ENCODE results near the gene TWSG1.
"Not testable (repeated sequence)": the region's sequence is repeated elsewhere in the genome, so short reads cannot be mapped to it uniquely, and the experiment has no call there.

TWSG1 gene

DNA sequence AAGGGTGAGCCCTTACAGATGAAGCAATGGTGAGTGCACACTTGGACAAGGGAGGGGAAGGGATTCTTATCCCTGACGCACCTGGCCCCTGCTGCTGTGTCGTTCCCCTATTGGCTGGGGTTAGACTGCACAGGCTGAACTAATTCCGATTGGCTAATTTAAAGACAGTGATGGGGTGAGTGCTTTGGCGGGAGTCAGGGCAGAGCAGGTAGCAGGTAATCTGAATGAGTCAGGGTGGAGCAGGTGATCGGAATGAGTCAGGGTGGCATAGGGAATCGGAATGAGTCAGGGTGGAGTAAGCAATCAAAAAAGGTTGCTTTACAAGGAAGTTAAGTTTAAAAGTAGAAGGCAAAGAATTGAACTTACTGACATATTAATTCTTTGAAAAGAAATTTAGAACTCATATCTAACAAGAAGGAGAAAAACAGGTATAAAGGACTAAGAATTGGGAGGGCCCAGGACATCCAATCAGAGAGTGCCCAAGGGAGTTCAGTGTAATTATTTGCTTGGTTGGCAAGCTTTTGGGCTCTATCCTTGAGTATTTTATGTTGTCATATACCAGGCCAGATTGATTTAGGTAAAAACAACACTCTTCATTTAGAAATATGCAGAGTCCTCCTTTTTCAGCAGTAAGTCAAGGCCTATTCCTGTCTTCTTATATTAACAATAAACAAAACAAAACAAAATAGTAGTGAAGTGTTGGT, 88.4 kb downstream of the TWSG1 start:
- TF ChIP-seq, protein P1, sequence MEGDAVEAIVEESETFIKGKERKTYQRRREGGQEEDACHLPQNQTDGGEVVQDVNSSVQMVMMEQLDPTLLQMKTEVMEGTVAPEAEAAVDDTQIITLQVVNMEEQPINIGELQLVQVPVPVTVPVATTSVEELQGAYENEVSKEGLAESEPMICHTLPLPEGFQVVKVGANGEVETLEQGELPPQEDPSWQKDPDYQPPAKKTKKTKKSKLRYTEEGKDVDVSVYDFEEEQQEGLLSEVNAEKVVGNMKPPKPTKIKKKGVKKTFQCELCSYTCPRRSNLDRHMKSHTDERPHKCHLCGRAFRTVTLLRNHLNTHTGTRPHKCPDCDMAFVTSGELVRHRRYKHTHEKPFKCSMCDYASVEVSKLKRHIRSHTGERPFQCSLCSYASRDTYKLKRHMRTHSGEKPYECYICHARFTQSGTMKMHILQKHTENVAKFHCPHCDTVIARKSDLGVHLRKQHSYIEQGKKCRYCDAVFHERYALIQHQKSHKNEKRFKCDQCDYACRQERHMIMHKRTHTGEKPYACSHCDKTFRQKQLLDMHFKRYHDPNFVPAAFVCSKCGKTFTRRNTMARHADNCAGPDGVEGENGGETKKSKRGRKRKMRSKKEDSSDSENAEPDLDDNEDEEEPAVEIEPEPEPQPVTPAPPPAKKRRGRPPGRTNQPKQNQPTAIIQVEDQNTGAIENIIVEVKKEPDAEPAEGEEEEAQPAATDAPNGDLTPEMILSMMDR (IDR thresholded peaks at IDR 0.05; ENCODE audit: low read depth, low read length, missing control alignments) = no peak
- in situ Hi-C loops (cut with HindIII; ENCODE audit: low pct_ligation_motif_present, low sequenced_read_pairs) = no loop called here
- H3K27me3 ChIP-seq (replicated peaks) = no peaks in the 10 kb centered on the region
- no peak overlapping the region for H3K27ac ChIP-seq
- no peak overlapping the region for H3K4me3 ChIP-seq (ENCODE audit: low read depth, low read length)
- H3K36me3 ChIP-seq (replicated peaks) = no peaks in the 10 kb centered on the region
- DNase-seq = no peak

DNA sequence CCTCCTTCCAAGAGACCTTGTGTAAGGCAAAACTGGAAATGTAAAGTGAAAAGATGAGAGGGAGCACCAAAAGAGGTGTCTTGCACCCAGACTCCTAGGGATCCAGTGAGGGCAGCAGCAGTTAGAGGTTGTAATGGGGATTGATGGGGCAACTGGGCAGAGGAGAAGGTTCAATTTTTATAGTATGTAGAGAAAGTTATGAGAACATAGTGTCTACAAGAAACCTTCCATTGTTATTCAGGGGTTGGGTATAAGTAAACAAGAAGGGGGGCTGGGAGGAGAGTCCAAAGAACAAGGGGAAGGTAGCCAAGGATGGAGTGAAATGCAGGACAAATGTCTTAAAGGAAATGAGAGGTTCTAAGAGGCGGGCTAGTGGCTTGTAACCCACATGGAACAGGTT, 89.1 kb downstream of the TWSG1 start:
- H3K4me3 ChIP-seq (ENCODE audit: low read depth, low read length); DNase-seq; H3K27ac ChIP-seq; H3K27me3 ChIP-seq (replicated peaks); in situ Hi-C loops (cut with HindIII; ENCODE audit: low pct_ligation_motif_present, low sequenced_read_pairs); H3K36me3 ChIP-seq (replicated peaks): not testable (repeated sequence)

DNA sequence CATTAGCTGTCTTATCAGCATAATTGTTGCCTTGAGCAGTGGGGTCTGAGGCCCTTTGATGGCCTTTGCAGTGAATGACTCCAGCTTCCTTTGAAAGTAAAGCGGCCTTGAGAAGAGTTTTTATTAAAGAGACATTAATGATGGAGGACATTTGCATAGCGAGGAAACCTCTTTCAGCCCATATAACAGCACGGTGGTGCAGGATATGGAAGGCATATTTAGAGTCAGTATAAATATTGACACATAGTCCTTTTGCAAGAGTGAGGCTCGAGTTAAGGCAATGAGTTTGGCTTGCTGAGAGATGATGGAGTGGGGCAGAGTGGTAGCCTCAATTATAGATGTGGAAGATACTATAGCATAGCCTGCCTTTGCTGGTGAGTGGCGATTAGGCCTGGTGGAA, 89.7 kb downstream of the TWSG1 start:
- H3K27me3 ChIP-seq (replicated peaks); in situ Hi-C loops (cut with HindIII; ENCODE audit: low pct_ligation_motif_present, low sequenced_read_pairs); H3K36me3 ChIP-seq (replicated peaks); DNase-seq; H3K27ac ChIP-seq; H3K4me3 ChIP-seq (ENCODE audit: low read depth, low read length): not testable (repeated sequence)

DNA sequence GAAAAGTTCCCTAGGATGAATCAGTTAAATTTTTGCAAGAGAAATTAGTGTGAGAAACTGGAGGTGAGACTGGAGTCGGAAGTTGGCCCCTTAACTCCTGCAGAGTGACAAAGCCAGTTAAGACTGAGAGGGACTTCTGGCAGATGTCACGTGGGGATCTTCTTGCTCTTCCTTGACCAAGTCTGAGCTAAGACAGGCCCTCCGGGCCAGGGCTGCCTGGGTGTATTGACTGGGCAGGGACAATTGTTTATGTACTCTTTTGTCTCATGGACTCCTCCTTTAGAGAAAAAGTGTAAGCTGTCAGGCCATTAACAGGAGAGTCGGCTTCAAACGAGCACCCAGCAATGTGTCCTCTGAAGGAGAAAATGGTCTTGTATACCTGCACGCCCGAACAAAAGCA, 92.2 kb downstream of the TWSG1 start:
- no peaks in the 10 kb centered on the region for H3K27me3 ChIP-seq (replicated peaks)
- H3K4me3 ChIP-seq (ENCODE audit: low read depth, low read length) = no peak overlapping the region
- TF ChIP-seq, protein P1 (IDR thresholded peaks at IDR 0.05; ENCODE audit: low read depth, low read length, missing control alignments) = no peak
- H3K27ac ChIP-seq = no peak overlapping the region
- in situ Hi-C loops (cut with HindIII; ENCODE audit: low pct_ligation_motif_present, low sequenced_read_pairs) = no loop called here
- H3K36me3 ChIP-seq (replicated peaks) = no peaks in the 10 kb centered on the region
- no peak for DNase-seq

DNA sequence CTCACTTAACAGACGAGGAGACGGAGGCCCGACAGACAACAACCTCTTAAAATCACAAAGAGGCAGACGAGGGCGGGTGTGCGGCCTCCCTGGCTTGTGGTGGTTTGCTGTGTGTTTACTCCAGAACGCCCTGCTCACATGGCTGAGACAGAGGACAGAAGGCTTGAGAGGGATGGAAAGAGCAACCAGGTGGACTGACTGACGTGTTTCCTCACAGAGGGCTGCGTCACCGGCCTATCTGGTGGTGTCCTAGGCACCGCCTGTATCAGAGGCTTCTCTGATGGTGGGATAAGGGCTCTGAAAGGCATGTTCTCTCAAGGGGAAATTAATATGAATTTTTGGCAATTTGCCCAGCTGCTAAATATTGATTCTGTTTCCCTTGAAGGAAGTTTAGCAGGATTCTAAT, 93.7 kb downstream of the TWSG1 start:
- no peak for DNase-seq
- Histone ChIP-seq H3K36me3 (replicated peaks) (no peaks in the 10 kb centered on the region), H3K27ac (no peak overlapping the region), H3K27me3 (replicated peaks) (no peaks in the 10 kb centered on the region), H3K4me3 (ENCODE audit: low read depth, low read length) (no peak overlapping the region)
- TF ChIP-seq, protein P1 (IDR thresholded peaks at IDR 0.05; ENCODE audit: low read depth, low read length, missing control alignments) = no peak
- in situ Hi-C loops (cut with HindIII; ENCODE audit: low pct_ligation_motif_present, low sequenced_read_pairs) = no loop called here

DNA sequence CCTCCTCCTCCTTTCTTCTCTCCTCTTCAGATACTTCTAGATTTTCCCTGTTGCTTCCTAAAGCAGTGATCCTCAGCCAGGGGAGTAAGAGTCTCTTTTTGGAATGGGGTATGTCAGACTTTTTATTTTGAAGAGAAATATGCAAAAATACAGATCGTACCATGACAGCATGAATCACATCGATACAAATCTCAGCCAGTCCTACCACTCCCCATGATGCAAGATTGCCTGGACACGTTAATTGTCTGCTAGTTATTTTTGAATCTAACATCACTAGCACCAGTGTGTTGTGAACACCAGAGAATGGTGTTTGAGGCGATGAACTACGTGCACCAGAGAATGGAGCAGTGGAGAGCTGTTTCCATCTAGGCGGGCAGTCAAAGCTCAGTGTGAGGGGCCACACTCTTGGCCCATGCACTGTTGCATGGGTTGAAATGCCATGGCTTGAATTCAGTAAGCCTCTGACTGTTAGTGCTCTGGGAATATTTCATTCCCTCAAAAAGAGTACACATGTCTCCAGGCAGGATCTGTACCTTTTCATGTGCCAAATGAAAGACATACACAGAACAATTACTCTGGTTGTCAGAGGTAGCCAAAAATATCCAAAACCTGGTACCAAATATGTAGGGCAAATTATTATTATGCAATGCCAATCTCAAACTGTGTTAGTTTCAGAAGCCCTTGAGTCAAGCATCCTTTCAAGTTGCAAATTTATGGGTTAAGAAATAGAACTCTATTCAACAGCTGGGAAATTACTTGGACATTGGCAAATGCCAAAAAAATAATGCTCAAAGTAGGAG, 94.5 kb downstream of the TWSG1 start:
- H3K4me3 ChIP-seq (ENCODE audit: low read depth, low read length) = no peak overlapping the region
- H3K36me3 ChIP-seq (replicated peaks) = no peaks in the 10 kb centered on the region
- TF ChIP-seq, protein P1 (IDR thresholded peaks at IDR 0.05; ENCODE audit: low read depth, low read length, missing control alignments) = no peak
- in situ Hi-C loops (cut with HindIII; ENCODE audit: low pct_ligation_motif_present, low sequenced_read_pairs) = no loop called here
- DNase-seq = no peak
- H3K27me3 ChIP-seq (replicated peaks) = no peaks in the 10 kb centered on the region
- H3K27ac ChIP-seq = no peak overlapping the region
